SK-N-SH treated with all-trans-retinoic acid at 6 μM for 48 hours (cell line): ENCODE results near the gene CNTNAP2.

ENCODE experiments used
- ARNTL ChIP-seq: fragments of 450-650 bp; formaldehyde crosslinking; IDR thresholded peaks from 2 replicates; pipeline ENCODE4 v1.5.0; 2020; ENCODE audit warnings: low read depth, mild to moderate bottlenecking, moderate library complexity, borderline replicate concordance
- ISL1 ChIP-seq: fragments of 250-450 bp; sonication (Bioruptor Pico); IDR thresholded peaks from 2 replicates; pipeline ENCODE4 v2.1.2; 2022; ENCODE audit warnings: mild to moderate bottlenecking, moderate library complexity
- PPARA ChIP-seq: fragments of 250-450 bp; sonication (Bioruptor Pico); IDR thresholded peaks from 2 replicates; pipeline ENCODE4 v1.5.0; 2020; ENCODE audit warnings: mild to moderate bottlenecking, borderline replicate concordance
- RARB ChIP-seq: fragments of 250-450 bp; sonication (Bioruptor Pico); IDR thresholded peaks from 2 replicates; pipeline ENCODE4 v1.8.0; 2021; ENCODE audit warnings: mild to moderate bottlenecking, moderate library complexity
- SNAI2 ChIP-seq: fragments of 250-450 bp; sonication (Bioruptor Pico); IDR thresholded peaks from 2 replicates; pipeline ENCODE4 v1.5.0; 2020; ENCODE audit warnings: mild to moderate bottlenecking, moderate library complexity
- TCF4 ChIP-seq: fragments of 250-450 bp; sonication (Bioruptor Pico); IDR thresholded peaks from 2 replicates; pipeline ENCODE4 v1.8.0; 2021; ENCODE audit warnings: mild to moderate bottlenecking, moderate library complexity, borderline replicate concordance
- TOX ChIP-seq: fragments of 250-450 bp; sonication (Bioruptor Pico); IDR thresholded peaks from 2 replicates; pipeline ENCODE4 v1.8.0; 2021; ENCODE audit warnings: mild to moderate bottlenecking, moderate library complexity, borderline replicate concordance
- ZFP30 ChIP-seq: fragments of 450-650 bp; formaldehyde crosslinking; IDR thresholded peaks from 2 replicates; pipeline ENCODE4 v1.5.0; 2022; ENCODE audit warnings: mild to moderate bottlenecking, moderate library complexity

- no peak for TF ChIP-seq ZFP30 (CRISPR knock-in tag)
- no peak for TF ChIP-seq SNAI2 (CRISPR knock-in tag)
- TF ChIP-seq RARB (CRISPR knock-in tag), result no peak
- TF ChIP-seq TCF4 (CRISPR knock-in tag), result no peak
- no peak for TF ChIP-seq TOX (CRISPR knock-in tag)
- no peak for TF ChIP-seq PPARA (CRISPR knock-in tag)
- TF ChIP-seq ARNTL (CRISPR knock-in tag), result no peak
- TF ChIP-seq ISL1, result no peak
These were observed 132.7 kb downstream of the CNTNAP2 start for GRCh38 chr7:146249272-146249671.
